ENCODE results near the gene TGFA.

GRCh38 chr2:70461414-70461813, 92.2 kb downstream of the TGFA start:
- TF ChIP-seq CTCF (IDR thresholded peaks at IDR 0.05) (no peak), POLR2A (IDR thresholded peaks at IDR 0.05) (no peak)

Data from heart left ventricle (tissue), 13 donors.